Fibroblast of skin of left quadriceps (primary cell): ENCODE measurements around the gene UPK3BL2.
"Not testable (repeated sequence)": the region's sequence is repeated elsewhere in the genome, so short reads cannot be mapped to it uniquely, and the experiment has no call there.

Experiments
- DNase-seq, 2 experiments: peaks; one replicate each; pipeline ENCODE4 v3.0.0-alpha.2; 2013; ENCODE audit warnings: low read depth in 2 of 2

The UPK3BL2 gene

GRCh38 chr7:102494473-102495149 is 48.9 kb downstream of the UPK3BL2 start:
- not testable (repeated sequence) for DNase-seq

GRCh38 chr7:102494026-102494425 is 49.5 kb downstream of the UPK3BL2 start:
- not testable (repeated sequence) for DNase-seq

- DNase-seq, result not testable (repeated sequence)
Observed at GRCh38 chr7:102493220-102493935, 50.1 kb downstream of the UPK3BL2 start.

GRCh38 chr7:102490529-102491075 is 52.9 kb downstream of the UPK3BL2 start:
- not testable (repeated sequence) for DNase-seq
